ENCODE measurements around the gene C4orf50. TPM values are rescaled to one million over a fixed set of nuclear protein-coding genes. Genes with fewer than 3 reads are reported as not detected.
"Not testable (repeated sequence)": the region's sequence is repeated elsewhere in the genome, so short reads cannot be mapped to it uniquely, and the experiment has no call there.

C4orf50 gene
- total RNA-seq, 1 donor from 2014 or later: 0.05 TPM

- DNase-seq (ENCODE audit: low spot score): no peak
Observed at GRCh38 chr4:5969336-5969735, 48.9 kb downstream of the C4orf50 start.

- DNase-seq (ENCODE audit: low spot score): no peak
Observed at GRCh38 chr4:5968246-5968645, 50.0 kb downstream of the C4orf50 start.

GRCh38 chr4:5967783-5968182 is 50.4 kb downstream of the C4orf50 start:
- no peak for DNase-seq (ENCODE audit: low spot score)

GRCh38 chr4:5965225-5965624 is 53.0 kb downstream of the C4orf50 start:
- no peak for DNase-seq (ENCODE audit: low spot score)

GRCh38 chr4:5964030-5964429 is 54.2 kb downstream of the C4orf50 start:
- no peak for DNase-seq (ENCODE audit: low spot score)

- DNase-seq (ENCODE audit: low spot score): no peak
Observed at GRCh38 chr4:5963611-5964010, 54.6 kb downstream of the C4orf50 start.

- no peak for DNase-seq (ENCODE audit: low spot score)
Observed at GRCh38 chr4:5962416-5962815, 55.8 kb downstream of the C4orf50 start.

GRCh38 chr4:5960252-5960880 is 57.9 kb downstream of the C4orf50 start:
- peak; percentile 29 for DNase-seq (ENCODE audit: low spot score)

- no peak for DNase-seq (ENCODE audit: low spot score)
Observed at GRCh38 chr4:5959211-5959982, 58.8 kb downstream of the C4orf50 start.

- no peak for DNase-seq (ENCODE audit: low spot score)
Observed at GRCh38 chr4:5958199-5958735, 60.0 kb downstream of the C4orf50 start.

- DNase-seq (ENCODE audit: low spot score): no peak
Observed at GRCh38 chr4:5957076-5957475, 61.2 kb downstream of the C4orf50 start.

GRCh38 chr4:5956285-5957021 is 61.8 kb downstream of the C4orf50 start:
- no peak for DNase-seq (ENCODE audit: low spot score)

GRCh38 chr4:5955856-5956255 is 62.4 kb downstream of the C4orf50 start:
- no peak for DNase-seq (ENCODE audit: low spot score)

GRCh38 chr4:5955201-5955821 is 62.9 kb downstream of the C4orf50 start:
- DNase-seq (ENCODE audit: low spot score): no peak

GRCh38 chr4:5954056-5954760 is 64.0 kb downstream of the C4orf50 start:
- no peak for DNase-seq (ENCODE audit: low spot score)

- no peak for DNase-seq (ENCODE audit: low spot score)
Observed at GRCh38 chr4:5952975-5953951, 65.0 kb downstream of the C4orf50 start.

GRCh38 chr4:5952286-5952974 is 65.8 kb downstream of the C4orf50 start:
- no peak for DNase-seq (ENCODE audit: low spot score)

- DNase-seq (ENCODE audit: low spot score): not testable (repeated sequence)
Observed at GRCh38 chr4:5946653-5947052, 71.6 kb downstream of the C4orf50 start.

- no peak for DNase-seq (ENCODE audit: low spot score)
Observed at GRCh38 chr4:5945936-5946335, 72.3 kb downstream of the C4orf50 start.

GRCh38 chr4:5945171-5945570 is 73.1 kb downstream of the C4orf50 start:
- DNase-seq (ENCODE audit: low spot score): no peak
